ENCODE data around the gene RBMY1E. TPM values are rescaled to one million over a fixed set of nuclear protein-coding genes. Genes with fewer than 3 reads are reported as not detected.
"Not testable (repeated sequence)": the region's sequence is repeated elsewhere in the genome, so short reads cannot be mapped to it uniquely, and the experiment has no call there.

The RBMY1E gene
- total RNA-seq = not detected in 3 replicates
- long read RNA-seq = 0 reads

DNA sequence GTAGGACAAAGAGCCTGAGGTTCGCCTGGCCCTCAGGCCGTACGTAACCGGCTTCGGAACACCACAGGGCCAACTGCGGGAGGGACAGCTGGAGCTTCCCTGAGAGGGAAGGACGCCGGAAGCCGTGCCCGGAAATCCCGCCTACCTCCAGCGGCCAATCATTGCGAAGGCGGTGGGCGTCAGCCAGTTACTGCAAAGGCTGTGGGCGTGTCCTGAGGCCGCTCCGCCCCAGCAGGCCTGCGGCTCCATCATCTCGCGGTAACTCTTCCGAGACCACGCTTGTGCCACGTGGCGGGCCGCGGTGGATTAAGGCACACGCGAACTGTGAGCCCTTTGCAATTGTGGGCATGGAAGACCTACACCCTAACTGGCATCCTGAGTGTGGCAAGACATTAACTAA lies at the start of gene RBMY1E:
TSS of gene RBMY1E (minus strand) at position 101 of the 400 bp plus-strand sequence. CDS start 1,978 bp downstream, outside the sequence.
- not testable (repeated sequence) for H3K27me3 Mint-ChIP-seq (ENCODE audit: low read depth); H3K4me3 Mint-ChIP-seq (ENCODE audit: unreplicated experiment); H3K4me1 Mint-ChIP-seq (ENCODE audit: low read depth); H3K9me3 Mint-ChIP-seq (ENCODE audit: low read depth); DNase-seq (ENCODE audit: low spot score); H3K36me3 Mint-ChIP-seq (ENCODE audit: low read depth); H3K27ac Mint-ChIP-seq (ENCODE audit: unreplicated experiment)

DNA sequence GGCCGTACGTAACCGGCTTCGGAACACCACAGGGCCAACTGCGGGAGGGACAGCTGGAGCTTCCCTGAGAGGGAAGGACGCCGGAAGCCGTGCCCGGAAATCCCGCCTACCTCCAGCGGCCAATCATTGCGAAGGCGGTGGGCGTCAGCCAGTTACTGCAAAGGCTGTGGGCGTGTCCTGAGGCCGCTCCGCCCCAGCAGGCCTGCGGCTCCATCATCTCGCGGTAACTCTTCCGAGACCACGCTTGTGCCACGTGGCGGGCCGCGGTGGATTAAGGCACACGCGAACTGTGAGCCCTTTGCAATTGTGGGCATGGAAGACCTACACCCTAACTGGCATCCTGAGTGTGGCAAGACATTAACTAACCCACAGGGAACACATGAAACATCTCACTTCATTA lies 23.4 kb downstream of the RBMY1E start, which contains the start of gene RBMY1D:
TSS of gene RBMY1D (minus strand) at position 101 of the 400 bp plus-strand sequence. CDS start 2,013 bp downstream, outside the sequence.
- H3K9me3 Mint-ChIP-seq (ENCODE audit: low read depth); H3K27ac Mint-ChIP-seq (ENCODE audit: unreplicated experiment); H3K27me3 Mint-ChIP-seq (ENCODE audit: low read depth); H3K4me1 Mint-ChIP-seq (ENCODE audit: low read depth); H3K4me3 Mint-ChIP-seq (ENCODE audit: unreplicated experiment); DNase-seq (ENCODE audit: low spot score); H3K36me3 Mint-ChIP-seq (ENCODE audit: low read depth): not testable (repeated sequence)

DNA sequence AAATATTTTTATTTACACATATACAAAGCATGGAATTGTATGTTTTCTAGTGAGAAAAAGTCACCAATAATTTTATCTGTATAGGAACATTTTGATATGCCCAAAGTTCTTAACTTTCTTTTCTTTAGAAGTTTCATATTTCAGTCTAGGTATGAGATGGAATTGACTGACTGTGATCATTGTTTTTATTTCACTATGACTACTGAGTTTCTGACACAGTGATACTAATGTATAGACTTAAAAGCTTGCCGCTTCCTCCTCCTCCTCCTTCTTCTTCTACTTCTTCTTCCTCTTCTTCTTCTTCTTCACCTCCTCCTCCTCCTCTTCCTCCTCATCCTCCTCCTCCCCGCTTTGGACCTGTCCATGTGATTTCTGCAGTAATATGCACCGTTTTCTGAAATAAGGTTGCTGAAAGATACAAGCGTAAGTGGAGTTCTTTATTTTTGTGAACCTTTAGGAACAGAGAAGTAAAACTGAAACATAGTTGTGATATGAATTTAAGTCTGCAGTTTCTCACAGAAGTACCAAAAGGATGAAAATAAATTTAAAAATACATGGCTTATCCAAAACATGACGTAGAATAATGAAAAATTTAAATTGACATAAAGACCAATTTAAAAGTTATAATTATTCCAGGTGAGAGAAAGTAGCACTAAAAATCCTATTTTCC lies 48.3 kb downstream of the RBMY1E start:
- DNase-seq (ENCODE audit: low spot score); H3K36me3 Mint-ChIP-seq (ENCODE audit: low read depth); H3K4me3 Mint-ChIP-seq (ENCODE audit: unreplicated experiment); H3K4me1 Mint-ChIP-seq (ENCODE audit: low read depth); H3K27ac Mint-ChIP-seq (ENCODE audit: unreplicated experiment); H3K9me3 Mint-ChIP-seq (ENCODE audit: low read depth); H3K27me3 Mint-ChIP-seq (ENCODE audit: low read depth): not testable (repeated sequence)

Other genes starting within 250 kb of the RBMY1E start
- not detected in 3 replicates for gene RBMY1D, start 23.5 kb downstream of the RBMY1E start, total RNA-seq

Measured in chondrocyte (in vitro differentiated cells).